ENCODE results near the gene BOLL.
"Not testable (repeated sequence)": the region's sequence is repeated elsewhere in the genome, so short reads cannot be mapped to it uniquely, and the experiment has no call there.

The BOLL gene

GRCh38 chr2:197705912-197706838 lies 78.9 kb downstream of the BOLL start:
- DNase-seq (ENCODE audit: low read depth): no peak

DNA sequence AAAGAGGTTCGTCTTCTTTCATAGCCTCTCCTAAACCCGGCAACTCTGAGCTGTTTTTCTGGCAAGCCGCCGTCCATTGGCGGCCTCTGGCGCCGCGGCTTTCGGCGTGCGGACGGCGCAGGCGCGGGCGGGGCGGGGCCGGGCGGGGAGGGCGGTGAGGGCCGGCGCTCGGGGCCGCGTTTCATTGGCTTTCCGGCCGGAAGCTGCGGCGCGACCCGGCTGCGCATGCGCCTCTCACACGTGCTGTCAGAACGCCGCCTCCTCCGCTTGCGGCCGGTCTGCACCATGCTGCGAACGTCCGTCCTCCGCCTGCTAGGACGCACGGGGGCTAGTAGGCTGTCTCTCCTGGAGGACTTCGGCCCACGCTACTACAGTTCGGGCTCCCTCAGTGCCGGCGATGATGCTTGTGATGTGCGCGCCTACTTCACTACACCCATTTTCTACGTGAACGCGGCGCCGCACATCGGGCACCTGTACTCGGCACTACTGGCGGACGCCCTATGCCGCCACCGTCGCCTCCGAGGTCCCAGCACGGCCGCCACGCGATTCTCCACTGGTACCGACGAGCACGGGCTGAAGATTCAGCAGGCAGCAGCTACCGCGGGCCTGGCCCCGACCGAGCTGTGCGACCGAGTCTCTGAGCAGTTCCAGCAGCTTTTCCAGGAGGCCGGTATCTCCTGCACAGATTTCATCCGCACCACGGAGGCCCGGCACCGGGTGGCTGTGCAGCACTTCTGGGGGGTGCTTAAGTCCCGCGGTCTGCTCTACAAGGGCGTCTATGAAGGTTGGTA lies 79.8 kb downstream of the BOLL start, which contains the start of gene MARS2:
MARS2 (plus strand) TSS at position 249 of the 791 bp plus-strand sequence; CDS start at position 286, 37 bp downstream.
- peak; percentile 90 for DNase-seq (ENCODE audit: low read depth)

DNA sequence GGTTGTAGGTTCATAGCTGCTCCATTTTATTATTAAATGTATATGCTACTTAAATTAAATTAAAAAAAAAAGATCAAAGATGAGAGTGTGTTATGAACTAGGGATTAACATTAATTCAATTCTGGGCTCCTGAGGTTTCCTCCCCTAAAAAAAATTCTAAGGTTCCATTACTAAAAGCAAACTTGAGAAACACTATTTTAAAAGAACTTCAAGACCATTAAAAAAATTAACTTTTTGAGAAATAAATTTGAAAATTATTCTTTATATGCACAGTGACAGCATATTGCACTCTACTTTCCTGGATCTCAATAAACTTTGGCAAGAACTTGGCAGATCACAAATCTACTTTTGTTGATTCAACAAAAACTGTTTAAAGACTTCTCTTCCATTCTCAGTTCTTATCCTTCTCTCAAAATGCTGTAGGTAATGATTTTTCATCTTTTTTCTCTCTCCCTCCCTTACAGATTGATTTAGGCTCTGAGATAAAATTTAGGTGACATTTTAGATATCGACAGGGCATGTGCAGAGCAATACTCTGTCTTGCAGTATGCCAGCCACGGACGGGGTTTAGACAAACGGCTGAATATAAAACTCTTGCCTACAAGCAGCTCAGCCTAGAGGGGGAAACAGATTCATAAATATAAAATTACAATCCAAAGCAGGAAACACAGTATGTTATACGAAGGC lies 80.5 kb downstream of the BOLL start:
- DNase-seq (ENCODE audit: low read depth): no peak

GRCh38 chr2:197700960-197701359 lies 84.2 kb downstream of the BOLL start:
- no peak for DNase-seq (ENCODE audit: low read depth)

- not testable (repeated sequence) for DNase-seq (ENCODE audit: low read depth)
Measured at GRCh38 chr2:197699724-197700123, 85.4 kb downstream of the BOLL start.

DNA sequence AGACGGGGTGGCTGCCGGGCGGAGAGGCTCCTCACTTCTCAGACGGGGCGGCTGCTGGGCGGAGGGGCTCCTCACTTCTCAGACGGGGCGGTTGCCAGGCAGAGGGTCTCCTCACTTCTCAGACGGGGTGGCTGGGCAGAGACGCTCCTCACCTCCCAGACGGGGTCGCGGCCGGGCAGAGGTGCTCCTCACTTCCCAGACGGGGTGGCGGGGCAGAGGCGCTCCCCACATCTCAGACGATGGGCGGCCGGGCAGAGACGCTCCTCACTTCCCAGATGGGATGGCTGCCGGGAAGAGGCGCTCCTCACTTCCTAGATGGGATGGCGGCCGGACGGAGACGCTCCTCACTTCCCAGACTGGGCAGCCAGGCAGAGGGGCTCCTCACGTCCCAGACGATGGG lies 88.5 kb downstream of the BOLL start:
- DNase-seq (ENCODE audit: low read depth): not testable (repeated sequence)

- DNase-seq (ENCODE audit: low read depth): not testable (repeated sequence)
Measured at GRCh38 chr2:197695971-197696370, 89.1 kb downstream of the BOLL start.

DNA sequence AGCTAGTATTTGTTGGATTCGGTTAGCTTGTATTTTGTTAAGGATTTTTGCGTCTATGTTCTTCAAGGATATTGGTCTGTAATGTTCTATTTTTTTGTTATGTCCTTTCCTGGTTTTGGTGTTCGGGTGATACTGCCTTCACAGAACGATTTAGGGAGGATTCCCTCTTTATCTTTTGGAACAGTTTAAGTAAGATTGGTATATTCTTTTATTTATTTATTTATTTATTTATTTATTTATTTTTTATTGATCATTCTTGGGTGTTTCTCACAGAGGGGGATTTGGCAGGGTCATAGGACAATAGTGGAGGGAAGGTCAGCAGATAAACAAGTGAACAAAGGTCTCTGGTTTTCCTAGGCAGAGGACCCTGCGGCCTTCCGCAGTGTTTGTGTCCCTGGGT lies 89.9 kb downstream of the BOLL start:
- DNase-seq (ENCODE audit: low read depth): not testable (repeated sequence)

DNA sequence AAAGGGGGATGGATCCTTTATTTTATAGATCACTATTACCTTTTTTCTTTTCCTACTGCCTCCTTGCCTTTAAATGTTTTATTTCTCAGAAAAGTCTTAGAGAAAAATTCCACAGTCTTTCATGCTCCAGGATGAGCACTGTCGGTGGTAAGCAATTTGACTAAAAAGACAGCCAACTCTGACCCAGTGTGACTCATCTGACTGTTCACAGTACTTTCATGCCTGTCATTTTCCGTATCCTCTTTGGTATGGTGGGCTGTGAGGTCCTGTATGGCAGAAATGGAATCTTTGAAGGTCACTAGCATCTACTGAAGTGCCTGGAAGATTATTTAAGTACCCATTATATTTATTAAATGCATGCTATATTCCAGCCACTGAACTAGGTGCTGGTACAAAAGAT lies 107.6 kb downstream of the BOLL start:
- DNase-seq (ENCODE audit: low read depth): no peak

GRCh38 chr2:197677056-197677455 lies 108.1 kb downstream of the BOLL start:
- no peak for DNase-seq (ENCODE audit: low read depth)
